GM19395 (cell line): ENCODE measurements around the gene DVL1.
"Not testable (repeated sequence)": the region's sequence is repeated elsewhere in the genome, so short reads cannot be mapped to it uniquely, and the experiment has no call there.

Experiments
- ATAC-seq: cut with Tn5 transposase; IDR thresholded peaks from one replicate; pipeline ENCODE4 v1.9.1; 2021; ENCODE audit warnings: mild to moderate bottlenecking, moderate library complexity; ENCODE audit not compliant: unreplicated experiment

The DVL1 gene

GRCh38 chr1:1349256-1350012 lies at the start of gene DVL1:
Gene DVL1 (minus strand): TSS chr1:1349418. CDS start chr1:1349065, 353 bp downstream.
- ATAC-seq, result peak; percentile 46

GRCh38 chr1:1398677-1399186 lies 49.5 kb upstream of the DVL1 start:
- ATAC-seq, result peak; percentile 4

- ATAC-seq, result no peak
These were observed 48.8 kb upstream of the DVL1 start for GRCh38 chr1:1397839-1398523.

- no peak for ATAC-seq
These were observed 45.9 kb upstream of the DVL1 start for GRCh38 chr1:1395166-1395565.

- no peak for ATAC-seq
These were observed 44.9 kb upstream of the DVL1 start for GRCh38 chr1:1394116-1394515.

- no peak for ATAC-seq
These were observed 44.2 kb upstream of the DVL1 start for GRCh38 chr1:1393428-1393827.

GRCh38 chr1:1393014-1393413 lies 43.8 kb upstream of the DVL1 start:
- no peak for ATAC-seq

- no peak for ATAC-seq
These were observed 42.0 kb upstream of the DVL1 start for GRCh38 chr1:1391225-1391624.

GRCh38 chr1:1390675-1391074 lies 41.5 kb upstream of the DVL1 start:
- ATAC-seq, result no peak

- no peak for ATAC-seq
These were observed 38.9 kb upstream of the DVL1 start for GRCh38 chr1:1388078-1388472.

- no peak for ATAC-seq
These were observed 38.2 kb upstream of the DVL1 start for GRCh38 chr1:1387098-1388077.

GRCh38 chr1:1385931-1386330 lies 36.7 kb upstream of the DVL1 start:
- no peak for ATAC-seq

- ATAC-seq, result not testable (repeated sequence)
These were observed 36.1 kb upstream of the DVL1 start for GRCh38 chr1:1385339-1385738.

- ATAC-seq, result no peak
These were observed 32.1 kb upstream of the DVL1 start for GRCh38 chr1:1381294-1381693.

GRCh38 chr1:1380860-1381259 lies 31.6 kb upstream of the DVL1 start:
- ATAC-seq, result no peak

- ATAC-seq, result no peak
These were observed 28.5 kb upstream of the DVL1 start for GRCh38 chr1:1377540-1378205.

- ATAC-seq, result no peak
These were observed 27.5 kb upstream of the DVL1 start for GRCh38 chr1:1376551-1377226.

GRCh38 chr1:1374929-1375662 lies 25.9 kb upstream of the DVL1 start, which contains the start of gene AURKAIP1:
Gene AURKAIP1 (minus strand): TSS chr1:1375207. CDS start chr1:1374756, 451 bp downstream.
- ATAC-seq, result peak; percentile 86

- peak; percentile 2 for ATAC-seq
These were observed 25.3 kb upstream of the DVL1 start for GRCh38 chr1:1374589-1374928.
